HG03139 (cell line): ENCODE measurements around the gene AURKB.
"Not testable (repeated sequence)": the region's sequence is repeated elsewhere in the genome, so short reads cannot be mapped to it uniquely, and the experiment has no call there.

Source experiments
- ATAC-seq: cut with Tn5 transposase; IDR thresholded peaks from one replicate; pipeline ENCODE4 v1.9.1; 2021; ENCODE audit not compliant: unreplicated experiment

The AURKB gene

DNA sequence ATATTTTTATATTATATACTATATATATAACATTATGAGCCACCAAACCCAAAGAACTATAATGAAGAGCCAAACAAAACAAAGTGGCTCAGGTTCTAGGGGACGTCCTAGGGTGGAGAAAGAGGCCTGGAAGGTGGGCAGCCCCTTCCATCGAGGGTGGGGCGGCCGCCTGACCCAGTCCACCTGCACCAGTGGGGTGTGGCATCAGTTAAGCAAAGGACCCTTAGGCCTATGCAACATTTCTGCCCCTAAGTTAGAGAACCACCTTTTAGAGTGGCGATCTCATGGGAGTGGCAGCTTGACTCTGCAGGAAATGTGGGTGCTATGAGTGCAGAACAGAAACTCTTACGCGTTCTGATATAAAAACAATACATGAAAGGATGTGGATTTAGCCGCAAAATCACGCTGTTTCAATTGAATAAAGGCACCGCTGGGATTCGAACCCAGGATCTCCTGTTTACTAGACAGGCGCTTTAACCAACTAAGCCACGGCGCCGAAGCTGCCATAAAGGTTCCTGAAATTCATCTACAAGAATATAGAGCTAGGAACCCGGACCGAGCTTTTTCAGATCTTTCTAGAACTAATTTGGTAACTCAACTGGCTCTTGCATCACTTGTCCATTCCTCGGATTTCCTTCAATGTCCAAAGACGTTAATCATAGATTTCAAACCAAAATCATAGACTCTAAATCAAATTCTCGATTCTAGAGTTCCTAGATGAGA, 15.6 kb upstream of the AURKB start:
- no peak for ATAC-seq

DNA sequence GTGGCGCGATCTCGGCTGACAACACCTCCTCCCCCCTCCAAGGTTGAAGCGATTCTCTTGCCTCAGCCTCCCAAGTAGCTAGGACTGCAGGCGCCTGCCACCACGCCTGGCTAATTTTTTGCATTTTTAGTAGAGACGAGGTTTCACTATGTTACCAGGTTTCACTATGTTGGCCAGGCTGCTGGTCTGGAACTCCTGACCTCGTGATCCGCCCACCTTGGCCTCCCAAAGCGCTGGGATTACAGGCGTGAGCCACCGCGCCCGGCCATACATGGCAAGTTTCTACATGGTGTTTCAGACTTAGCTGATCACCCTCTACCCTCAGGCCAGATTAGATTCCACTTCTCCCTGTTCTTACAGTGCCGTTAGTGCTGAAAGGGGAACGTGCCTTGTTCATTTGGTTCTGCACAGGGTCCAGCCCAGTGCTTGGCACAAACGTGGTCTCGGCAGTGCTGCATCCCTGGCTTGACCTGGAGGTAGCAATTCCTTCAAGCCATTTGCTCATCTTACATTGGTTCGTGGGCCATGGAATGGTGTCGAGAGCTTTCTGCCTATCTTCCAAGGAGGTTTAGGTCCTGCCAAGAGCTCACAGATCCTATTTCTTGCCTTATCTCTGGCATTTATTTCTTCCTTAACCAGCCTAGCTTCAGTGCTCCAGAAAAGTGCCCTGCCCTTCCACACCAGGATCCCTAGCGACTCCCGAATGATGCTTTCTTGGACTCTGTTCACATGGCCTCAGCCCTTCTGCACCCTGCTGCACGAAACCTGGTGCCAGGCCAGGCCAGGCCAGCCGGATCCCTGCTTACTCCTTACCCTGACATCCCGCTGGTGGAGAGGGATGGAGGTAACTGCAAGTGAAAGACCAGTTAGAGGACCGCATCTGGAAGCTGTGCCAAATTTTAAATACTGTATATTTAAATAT, 14.8 kb upstream of the AURKB start:
- no peak for ATAC-seq

DNA sequence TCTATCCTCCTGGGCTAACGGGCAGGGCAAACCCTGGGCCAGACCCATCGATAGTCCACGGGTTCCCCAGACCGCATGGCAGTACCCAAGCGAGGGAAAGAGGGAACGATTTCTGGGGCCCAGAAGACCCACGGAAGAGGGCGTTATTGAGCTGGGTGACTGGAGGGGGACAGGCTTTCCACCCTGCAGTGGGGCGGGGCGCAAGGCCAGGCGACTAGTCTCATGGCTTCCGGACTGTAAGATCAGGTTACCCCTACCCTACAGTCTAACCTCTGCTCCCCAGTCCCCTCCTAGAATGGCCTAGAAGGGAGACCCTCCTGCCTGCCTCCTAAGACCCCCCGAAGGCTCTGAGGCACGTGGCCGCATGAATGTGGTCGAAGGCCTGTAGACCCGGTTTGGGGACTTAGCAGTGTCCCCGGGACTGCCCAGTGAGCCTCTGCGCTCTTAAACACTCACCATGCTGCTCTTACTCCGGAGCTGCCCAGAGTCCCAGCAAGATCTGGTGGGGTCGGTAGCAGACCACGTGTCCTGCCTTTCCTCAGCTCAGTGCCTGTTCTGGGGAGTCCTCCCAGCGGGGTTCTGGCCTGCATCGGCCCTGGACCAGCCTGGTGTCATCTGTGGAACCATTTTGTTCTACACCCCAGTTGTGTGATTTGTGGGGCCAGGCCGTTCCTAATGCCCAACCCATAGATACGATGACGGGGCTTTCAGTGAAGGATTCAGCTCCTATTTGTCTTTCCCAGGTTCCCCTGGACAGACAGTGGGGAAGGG, 13.2 kb upstream of the AURKB start:
- ATAC-seq = no peak

DNA sequence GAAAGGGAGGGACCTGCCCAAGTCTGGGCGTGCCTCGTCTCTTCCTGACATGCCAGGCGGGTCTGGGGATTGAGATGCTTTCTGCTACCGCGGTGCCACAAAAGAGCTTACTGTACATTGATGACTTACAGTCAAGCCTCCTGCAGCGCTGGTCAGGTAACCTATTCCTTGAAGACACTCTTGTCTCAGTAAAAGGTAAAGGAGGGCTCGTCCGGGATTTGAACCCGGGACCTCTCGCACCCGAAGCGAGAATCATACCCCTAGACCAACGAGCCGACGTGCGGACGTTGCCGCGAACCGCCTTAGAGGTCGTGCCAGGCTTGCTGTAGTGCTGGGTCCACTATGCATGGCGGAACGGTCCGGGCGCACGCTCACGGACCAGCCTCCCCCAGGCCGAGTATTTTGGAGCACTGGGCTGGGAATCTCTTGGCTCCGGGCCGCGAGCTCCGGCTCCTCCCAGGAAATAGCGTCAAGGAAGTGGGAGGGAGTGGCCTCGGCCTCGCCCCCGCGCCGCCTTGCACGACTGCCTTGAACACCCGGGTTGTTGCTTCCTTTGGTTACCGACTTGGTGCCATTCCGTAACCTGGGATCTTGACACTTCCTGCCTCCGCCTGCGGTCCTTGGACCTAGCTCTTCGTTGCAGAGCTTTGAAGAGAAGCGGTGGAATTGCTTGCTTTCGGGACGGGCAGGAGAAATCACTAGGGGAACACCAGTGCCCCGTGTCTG, 12.4 kb upstream of the AURKB start:
- ATAC-seq = peak; percentile 26

DNA sequence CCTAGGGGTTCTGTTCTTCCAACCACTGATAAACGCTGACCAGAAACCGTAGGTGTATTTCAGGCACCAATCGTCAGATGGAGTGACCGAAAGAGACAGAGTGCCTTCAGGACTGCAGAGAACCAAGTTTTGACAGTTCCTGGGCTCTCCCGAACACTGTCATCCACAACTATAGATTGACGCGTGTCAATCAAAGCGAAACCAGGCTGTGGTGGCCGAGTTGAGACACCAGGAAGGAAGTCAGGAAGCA, 11.9 kb upstream of the AURKB start:
- ATAC-seq = no peak

DNA sequence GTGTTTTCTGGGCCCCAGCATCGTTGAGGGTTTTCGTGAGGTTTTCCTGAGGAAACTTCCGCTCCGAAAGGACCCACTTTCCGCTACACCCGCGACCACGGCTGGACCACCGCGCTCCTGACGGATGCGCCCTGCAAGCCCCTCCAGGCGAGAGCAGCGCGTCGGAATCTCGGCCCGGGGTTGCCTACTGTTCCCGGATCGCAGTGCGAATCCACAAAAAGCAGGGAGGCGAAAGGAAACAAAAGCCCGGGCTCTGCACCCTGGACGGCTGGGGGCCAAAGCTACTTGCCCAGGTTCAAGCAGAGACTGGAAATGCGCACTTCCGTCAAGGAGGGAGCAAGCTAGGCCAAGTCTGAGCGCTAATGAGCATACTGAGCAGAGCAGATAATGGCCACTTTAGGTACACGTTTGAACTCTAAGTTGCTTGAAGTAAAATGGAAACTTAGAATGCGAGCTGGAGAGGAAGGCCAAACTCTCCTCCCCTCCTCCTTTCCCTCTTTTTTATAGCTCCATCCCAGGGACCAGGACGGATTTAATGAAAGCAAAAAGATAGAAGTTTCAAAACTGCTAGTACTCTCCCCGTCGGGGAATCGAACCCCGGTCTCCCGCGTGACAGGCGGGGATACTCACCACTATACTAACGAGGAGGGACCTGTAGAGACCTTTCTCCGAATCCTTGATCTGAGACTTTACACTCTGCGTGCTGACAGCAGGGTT, 11.4 kb upstream of the AURKB start:
- ATAC-seq = peak; percentile 34

DNA sequence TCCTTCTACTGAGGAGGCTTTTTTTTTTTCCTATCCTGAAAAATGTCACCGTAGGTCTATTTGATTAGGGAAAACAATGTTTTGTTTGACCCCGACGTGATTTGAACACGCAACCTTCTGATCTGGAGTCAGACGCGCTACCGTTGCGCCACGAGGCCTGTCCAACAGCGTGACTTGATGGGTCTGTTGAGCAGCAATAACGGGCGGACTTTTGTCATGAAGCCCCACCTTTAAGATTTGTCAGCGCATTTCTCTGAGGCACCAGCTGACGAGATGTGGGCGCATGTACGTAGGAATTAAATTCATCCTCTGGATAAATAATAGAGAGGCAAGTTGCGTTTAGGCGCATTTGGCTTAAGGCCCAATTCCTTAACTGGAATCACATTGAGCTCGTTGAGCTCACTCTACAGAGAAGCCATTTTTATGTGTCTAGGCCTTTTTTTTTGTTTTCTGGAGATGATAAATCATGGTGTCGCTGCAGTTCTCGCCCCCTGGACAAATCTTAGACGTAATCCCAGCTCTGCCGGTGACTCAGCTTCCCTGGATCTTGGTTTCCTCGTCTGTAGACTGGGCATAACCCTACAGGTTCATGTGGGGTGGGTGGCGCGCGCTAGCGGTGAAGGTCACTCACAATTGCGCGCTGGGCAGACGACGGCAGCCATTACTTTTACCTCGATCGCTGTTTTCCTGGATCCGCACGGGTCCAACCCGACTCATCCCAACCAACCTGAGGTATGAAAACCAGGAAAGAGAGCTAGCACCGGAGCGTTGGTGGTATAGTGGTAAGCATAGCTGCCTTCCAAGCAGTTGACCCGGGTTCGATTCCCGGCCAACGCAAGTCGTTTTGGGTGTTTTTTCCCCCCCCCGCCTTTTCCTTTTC, 10.6 kb upstream of the AURKB start:
- ATAC-seq = no peak

DNA sequence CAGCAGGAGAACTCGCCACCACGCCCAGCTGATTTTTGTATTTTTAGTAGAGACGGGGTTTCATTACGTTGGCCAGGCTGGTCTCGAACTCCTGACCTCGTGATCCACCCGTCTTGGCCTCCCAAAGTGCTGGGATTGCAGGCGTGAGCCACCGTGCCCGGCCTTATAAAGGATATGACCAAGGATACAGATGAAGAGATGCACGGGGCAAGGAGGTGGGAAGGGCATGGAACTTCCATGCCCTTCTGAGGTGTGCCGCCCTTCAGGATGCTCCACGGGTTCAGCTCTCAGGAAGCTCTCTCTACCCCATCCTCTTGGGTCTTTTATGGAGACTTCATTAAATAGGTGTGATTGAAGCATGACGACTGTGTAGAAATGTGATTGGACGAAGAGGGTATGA, 3.6 kb upstream of the AURKB start:
- not testable (repeated sequence) for ATAC-seq

DNA sequence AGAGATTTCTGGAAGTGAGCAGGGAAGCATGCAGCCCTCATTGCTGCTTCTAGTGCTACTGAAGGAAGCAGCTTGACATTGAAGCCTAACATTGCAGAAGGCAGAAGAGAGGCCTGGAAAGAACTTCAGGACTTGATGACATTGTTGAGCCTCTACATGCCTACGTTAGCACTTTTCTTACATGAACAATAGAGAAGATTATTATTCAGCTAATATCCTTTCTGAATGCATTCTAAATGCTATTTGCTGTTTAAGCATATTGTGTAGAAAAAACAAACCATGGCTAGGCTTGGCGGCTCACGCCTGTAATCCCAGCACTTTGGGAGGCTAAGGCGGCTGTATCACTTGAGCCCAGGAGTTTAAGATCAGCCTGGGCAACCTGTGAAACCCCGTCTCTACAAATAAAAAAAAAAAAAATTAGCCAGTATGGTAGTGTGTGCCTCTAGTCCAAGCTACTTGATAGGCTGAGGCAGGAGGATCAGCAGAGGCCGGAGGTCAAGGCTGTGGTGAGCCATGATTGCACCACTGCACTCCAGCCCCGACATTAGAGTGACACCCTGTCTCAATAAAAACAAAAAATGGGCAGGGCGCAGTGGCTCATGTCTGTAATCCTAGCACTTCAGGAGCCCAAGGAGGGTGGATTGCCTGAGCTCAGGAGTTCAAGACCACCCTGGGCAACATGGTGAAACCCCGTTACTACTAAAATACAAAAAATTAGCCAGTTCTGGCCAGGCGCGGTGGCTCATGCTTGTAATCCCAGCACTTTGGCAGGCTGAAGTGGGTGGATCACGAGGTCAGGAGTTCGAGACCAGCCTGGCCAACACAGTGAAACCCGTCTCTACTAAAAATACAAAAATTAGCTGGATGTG, 2.2 kb upstream of the AURKB start:
- ATAC-seq = no peak

DNA sequence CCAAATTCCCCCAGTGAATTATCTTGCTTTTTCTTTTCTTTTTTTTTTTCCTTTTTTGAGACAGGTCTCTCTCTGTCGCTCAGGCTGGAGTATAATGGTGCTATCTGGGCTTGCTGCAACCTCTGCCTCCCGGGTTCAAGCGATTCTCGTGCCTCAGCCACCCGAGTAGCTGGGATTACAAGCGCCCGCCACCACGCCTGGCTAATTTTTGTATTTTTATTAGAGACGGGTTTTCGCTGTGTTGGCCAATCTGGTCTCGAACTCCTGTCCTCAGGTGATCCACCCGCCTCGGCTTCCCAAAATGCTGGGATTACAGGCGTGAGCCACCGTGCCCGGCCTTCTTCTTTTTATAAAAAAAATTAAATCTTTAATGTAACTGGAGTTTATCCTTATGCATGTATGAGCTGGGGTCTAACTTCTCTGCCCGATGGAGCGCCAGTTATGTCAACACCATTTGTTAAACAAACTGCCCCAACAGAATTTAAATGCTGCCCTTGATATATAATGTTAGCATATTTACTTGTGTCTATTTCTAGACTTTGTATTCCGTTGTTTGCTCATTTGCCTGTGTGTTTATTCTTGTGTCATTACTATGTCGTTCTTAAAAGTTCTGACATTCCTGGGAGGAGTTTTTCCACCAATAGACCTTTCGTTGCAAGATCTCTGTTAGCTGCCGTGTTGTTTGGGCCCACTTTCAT, 535 bp upstream of the AURKB start:
- no peak for ATAC-seq

DNA sequence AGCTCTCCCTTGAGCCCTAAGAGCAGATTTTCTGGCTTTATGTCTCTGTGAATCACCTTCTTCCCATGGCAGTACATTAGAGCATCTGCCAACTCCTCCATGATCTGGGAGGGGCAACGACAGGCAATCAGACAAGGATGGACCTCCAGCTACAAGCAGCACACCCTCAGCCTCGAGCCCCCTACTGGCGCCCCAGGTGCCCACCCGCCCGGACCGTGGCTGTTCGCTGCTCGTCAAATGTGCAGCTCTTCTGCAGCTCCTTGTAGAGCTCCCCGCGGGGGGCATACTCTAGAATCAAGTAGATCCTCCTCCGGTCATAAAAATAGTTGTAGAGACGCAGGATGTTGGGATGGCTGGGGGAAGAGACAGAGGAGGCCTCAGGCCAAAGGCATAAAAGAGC, 3.8 kb downstream of the AURKB start:
- no peak for ATAC-seq

DNA sequence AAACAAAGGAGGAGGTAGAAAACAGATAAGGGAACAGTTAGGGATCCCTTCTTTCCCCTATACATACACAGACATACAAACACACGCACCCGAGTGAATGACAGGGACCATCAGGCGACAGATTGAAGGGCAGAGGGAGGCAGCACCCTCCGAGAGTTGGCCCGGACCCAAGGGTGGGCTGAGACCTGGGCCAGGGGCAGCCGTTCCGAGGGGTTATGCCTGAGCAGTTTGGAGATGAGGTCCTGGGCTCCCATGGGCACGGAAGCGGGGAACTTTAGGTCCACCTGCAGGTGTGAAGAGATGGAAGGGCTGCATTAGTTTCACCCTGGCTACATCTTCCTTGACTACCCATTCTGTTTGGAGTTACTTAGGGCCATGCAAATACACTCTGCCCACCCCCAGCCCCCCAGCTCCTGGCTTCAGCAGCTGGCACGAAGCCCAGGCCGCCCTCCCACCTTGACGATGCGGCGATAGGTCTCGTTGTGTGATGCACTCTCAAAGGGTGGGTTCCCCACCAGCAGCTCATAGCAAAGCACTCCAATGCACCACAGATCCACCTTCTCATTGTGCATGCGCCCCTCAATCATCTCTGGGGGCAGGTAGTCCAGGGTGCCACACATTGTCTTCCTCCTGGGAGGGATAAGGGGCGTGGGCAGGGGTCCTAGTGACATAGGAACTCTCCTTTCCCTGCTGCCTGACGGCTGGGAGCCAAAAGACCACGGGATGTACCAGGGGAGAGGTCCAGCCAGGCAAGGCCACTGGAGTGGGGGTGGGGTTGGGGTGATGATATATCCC, 5.4 kb downstream of the AURKB start:
- ATAC-seq = no peak

DNA sequence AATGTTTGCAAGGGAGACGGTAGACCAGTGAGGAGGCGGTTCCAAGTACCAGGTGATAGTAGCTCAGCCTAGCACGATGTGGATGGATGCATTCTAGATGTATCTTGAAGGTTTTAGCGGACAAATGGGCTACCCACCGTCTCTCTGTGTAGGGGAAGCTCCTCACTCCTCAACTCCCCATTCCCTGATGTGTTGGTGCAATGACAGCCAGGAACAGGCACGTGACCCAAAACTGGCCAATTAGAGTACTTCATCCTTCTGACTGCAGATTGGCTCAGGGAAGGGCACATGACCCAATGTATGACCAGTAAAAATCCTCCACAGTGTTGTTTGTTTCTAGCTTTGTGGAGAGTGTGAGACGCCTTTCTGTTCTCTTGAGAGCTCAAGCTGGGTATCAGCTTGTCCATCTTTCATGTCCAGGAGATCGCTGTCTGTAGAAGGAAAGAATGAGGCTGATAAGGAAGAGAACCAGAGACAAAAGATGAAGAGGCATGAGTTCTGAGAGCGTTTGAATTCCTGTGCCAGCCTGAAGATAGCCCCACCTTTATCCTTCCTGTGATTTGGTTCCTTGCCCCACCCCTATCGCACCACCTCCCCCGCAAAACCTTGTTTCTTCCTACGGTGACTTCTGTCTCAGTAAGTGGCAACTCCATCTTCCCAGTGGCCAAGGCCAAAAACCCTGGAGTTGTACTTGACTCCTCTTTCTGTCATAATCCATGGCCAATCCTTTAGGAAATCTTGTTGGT, 18.1 kb downstream of the AURKB start:
- ATAC-seq = no peak

DNA sequence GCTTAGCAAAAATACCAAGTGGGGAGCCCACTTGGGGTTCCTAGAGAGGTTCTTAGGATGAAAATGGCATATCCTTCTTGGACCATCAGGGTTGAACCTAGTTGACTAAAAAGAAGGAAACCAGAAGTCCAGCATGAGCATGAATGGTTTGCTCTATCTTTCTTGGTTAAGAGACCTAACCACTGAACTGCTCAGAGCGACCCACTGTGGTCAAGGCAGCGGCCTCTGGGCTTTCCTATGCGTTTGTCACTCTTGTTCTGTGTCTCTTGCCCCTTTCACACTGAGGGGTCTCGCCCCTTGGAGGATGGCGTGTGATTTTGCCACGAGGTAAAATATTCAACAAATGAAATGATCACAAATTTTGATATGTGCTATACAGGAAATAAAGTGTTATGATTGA, 19.9 kb downstream of the AURKB start:
- no peak for ATAC-seq

DNA sequence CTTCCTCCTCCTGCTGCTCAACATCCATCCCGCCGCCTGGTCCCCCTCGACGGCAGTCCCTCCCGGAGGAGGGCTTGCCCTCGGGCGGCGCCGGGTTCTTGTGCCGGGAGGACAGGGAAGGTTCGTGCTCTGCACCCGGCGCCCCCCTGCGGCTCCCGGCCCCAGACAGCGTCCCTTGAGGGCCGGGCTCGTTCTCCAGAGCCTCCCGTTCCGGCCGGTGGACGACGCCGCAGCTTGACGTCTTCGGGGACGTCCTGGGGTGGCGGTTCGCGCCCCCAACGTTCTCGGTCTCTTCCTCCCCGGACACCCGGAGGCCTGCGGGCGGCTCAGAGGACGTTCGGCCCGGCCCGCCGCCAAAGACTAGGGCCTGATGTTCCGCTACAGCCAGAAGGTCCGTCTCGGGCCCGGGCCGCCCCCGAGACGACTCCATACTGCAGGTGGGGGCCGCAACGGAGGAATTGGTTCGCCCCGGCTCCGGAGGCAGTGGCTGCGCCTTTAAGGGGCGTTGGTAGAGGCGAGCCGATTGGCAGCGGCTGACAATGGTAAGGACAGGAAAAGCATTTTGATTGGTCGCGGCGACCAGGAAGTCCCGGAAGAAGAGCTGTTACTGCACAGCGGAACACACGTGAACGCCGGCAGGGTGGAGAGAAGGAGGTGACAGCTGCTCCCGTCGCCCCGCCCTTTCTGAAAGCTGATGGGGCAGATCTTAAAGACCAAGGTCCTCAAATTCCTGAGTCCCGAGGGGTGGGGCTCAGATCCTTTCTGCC, 20.5 kb downstream of the AURKB start, which contains the start of gene BORCS6:
BORCS6 (minus strand) TSS at position 470 of the 767 bp plus-strand sequence; CDS start at position 430, 40 bp downstream.
- peak; percentile 37 for ATAC-seq
